MG63 (cell line): Measurements from ENCODE around the gene CAMKMT. TPM values are rescaled to one million over a fixed set of nuclear protein-coding genes. Genes with fewer than 3 reads are reported as not detected.

Source experiments
- DNase-seq: peaks from one replicate; pipeline ENCODE4 v3.0.0-alpha.2; 2020
- H3K27me3 ChIP-seq: fragments of 250-450 bp; sonication (Bioruptor Pico); 2 replicates; pipeline ENCODE4 v1.5.1; 2020; ENCODE audit warnings: mild to moderate bottlenecking, moderate library complexity
- H3K36me3 ChIP-seq: fragments of 250-450 bp; sonication (Bioruptor Pico); 2 replicates; pipeline ENCODE4 v1.5.1; 2020; ENCODE audit warnings: mild to moderate bottlenecking, moderate library complexity
- H3K4me3 ChIP-seq: fragments of 250-450 bp; sonication (Bioruptor Pico); 2 replicates; pipeline ENCODE4 v1.5.1; 2020; ENCODE audit warnings: mild to moderate bottlenecking, moderate library complexity
- H3K9me3 ChIP-seq: fragments of 250-450 bp; sonication (Bioruptor Pico); 2 replicates; pipeline ENCODE4 v1.5.1; 2020; ENCODE audit warnings: mild to moderate bottlenecking, moderate library complexity
- total RNA-seq: library from RNA; depleted of rRNA; stranded (reverse); fragments of >200 nt; shearing (Covaris generic); gene quantifications from 2 replicates; pipeline ENCODE4 v1.2.3, GENCODE V29; 2014; ENCODE audit warnings: low replicate concordance

Gene CAMKMT
- total RNA-seq, 1 experiment from 2014 or later, result 1.3 TPM

DNA sequence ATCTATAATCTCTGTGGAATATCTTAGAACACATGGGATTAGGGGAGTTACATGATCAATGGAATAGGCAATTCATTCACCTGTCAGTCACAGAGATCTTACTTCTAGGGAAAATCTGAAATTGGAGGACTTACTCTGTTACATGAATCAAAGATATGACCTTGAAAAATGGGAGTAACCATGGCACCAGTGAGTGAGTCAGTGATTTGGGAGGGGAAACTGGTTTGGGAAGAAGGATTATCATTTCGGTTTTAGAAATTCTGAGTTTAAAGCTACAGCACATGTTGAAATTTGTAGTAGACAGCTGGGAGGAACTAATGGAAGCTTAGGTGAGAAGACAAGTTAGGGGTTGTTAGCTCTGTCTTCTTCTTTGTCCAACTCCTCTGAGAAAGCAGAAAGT, 153.7 kb downstream of the CAMKMT start:
- Histone ChIP-seq H3K27me3 (no peaks in the 10 kb centered on the region), H3K4me3 (no peak overlapping the region), H3K9me3 (no peaks in the 10 kb centered on the region), H3K36me3 (no peaks in the 10 kb centered on the region)
- no peak for DNase-seq

DNA sequence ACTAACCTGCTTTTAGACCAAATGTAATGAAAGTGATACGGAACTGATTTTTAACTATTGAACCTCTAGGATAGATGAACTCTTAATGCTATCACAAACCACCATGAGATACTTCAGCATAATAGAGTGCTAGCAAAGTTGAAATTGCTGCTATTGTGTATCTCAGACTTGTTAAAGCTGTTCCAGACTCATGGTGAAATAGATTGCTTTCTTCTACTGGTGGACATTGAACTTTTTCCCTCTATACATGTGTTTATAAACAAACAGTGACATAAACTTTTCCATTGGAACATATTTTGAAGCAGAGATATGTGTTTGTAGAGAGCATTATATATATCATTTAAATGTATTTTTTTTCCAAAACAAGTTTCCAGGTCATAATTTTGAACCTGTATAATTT, 157.3 kb downstream of the CAMKMT start:
- Histone ChIP-seq H3K27me3 (no peaks in the 10 kb centered on the region), H3K36me3 (no peaks in the 10 kb centered on the region), H3K9me3 (peaks cover 6% of the 10 kb centered on the region), H3K4me3 (no peak overlapping the region)
- no peak for DNase-seq

DNA sequence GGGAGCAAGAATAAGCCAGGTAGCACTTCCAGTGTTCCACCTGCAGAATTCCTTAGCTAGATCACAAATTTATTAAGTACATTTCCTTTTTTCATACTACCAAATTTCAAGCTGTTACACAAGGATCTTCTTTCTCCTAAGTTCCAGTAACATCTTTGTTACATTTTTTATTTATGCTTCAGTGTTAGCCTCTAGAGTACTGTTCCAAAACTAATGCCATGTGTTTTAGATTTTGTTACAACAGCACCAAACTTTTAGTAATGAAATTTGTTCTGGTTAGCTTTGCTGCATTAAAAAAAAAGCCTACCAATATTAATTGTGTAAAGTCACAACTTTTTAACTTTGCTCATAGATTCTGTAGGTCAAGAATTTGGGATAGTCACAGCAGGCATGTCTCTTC, 161.1 kb downstream of the CAMKMT start:
- Histone ChIP-seq H3K36me3 (no peaks in the 10 kb centered on the region), H3K4me3 (no peak overlapping the region), H3K9me3 (peaks cover 6% of the 10 kb centered on the region), H3K27me3 (no peaks in the 10 kb centered on the region)
- DNase-seq, result no peak

DNA sequence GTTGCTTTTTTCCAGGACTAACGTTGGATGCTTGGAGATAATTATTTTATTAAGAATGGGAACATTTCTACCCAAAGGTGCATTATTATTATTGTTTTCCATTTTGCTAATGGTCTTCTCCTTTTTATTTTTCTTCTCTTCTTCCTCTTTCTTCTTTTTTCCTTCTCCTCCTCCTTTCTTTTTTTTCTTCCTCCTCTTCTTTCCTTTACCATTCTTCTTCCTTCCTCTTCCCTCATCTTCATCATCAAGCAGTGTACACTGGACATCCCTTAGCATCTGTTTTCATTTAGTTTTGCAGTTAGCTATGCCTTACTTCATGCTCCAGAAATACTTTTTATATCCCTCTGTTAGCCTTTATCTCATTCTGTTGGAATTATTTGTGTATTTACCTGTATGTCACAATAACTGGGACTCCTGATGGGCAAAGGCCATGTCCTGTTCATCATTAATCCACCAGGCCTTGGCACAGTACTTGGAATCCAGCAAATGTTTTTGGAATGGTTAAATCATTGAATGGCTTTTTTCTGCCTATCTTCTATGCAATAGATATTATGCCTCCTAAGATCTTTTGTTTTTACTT, 162.7 kb downstream of the CAMKMT start:
- no peaks in the 10 kb centered on the region for H3K36me3 ChIP-seq
- H3K9me3 ChIP-seq, result peaks cover 6% of the 10 kb centered on the region
- DNase-seq, result no peak
- H3K4me3 ChIP-seq, result no peak overlapping the region
- no peaks in the 10 kb centered on the region for H3K27me3 ChIP-seq

DNA sequence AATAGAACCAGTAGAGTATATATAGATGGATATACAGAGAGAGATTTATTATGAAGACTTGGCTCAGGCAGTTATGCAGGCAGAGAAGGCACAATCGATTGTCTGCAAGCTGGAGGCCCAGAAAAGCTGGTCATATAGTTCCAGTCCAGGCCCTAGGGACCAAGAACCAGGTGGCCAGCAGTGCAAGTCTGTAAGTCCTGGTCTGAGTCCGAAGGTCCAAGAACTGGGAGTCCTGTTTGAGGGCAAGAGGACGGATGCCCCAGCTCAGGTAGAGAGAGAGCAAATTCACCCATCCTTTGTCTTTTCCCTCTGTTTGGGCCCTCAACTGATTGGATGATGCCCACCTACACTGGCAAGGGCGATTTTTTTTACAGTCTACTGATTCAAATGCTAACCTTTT, 164.6 kb downstream of the CAMKMT start:
- Histone ChIP-seq H3K27me3 (no peaks in the 10 kb centered on the region), H3K36me3 (no peaks in the 10 kb centered on the region), H3K4me3 (no peak overlapping the region), H3K9me3 (peaks cover 6% of the 10 kb centered on the region)
- no peak for DNase-seq

DNA sequence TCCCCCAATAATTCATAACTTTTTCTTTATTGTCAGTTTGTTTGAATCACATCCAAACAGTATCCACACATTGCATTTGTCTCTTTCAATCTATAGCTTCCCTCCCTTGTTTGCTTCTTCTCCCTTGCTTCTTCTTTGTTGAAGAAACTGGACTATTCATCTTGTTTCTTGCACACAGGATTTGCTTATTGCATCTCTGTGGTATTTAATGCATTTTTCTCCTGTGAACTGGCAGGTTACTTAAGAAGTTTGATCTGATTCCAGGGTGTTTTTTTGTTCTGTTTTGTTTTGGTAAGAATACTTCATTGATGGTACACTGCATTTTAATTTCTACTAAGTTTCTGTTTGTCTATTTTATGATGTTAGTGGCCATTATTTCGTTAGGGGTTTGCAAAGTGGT, 166.8 kb downstream of the CAMKMT start:
- Histone ChIP-seq H3K36me3 (peaks cover 3% of the 10 kb centered on the region; the same call in 1 of the 2 replicates), H3K9me3 (peaks cover 3% of the 10 kb centered on the region; the same call in 1 of the 2 replicates), H3K4me3 (no peak overlapping the region), H3K27me3 (no peaks in the 10 kb centered on the region)
- DNase-seq, result no peak

DNA sequence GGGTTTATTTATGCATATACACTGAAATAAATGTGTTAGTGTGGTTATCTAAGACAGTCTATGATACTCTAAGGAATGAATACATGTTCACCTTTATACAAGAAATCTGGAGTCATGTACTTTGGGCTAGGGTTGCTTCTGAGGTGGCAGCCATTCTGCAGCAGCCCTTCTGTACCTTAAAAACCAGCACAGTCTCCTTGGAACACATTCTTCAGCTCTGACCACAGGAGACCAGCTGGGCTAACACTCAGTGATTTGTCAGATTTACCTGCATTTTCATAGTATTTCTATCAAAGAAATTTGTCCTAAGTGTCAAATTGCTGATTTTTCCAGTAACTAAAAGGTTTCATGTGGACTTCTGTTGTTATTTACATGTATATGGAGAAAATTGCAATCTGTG, 167.7 kb downstream of the CAMKMT start:
- no peak for DNase-seq
- Histone ChIP-seq H3K27me3 (no peaks in the 10 kb centered on the region), H3K36me3 (peaks cover 3% of the 10 kb centered on the region; the same call in 1 of the 2 replicates), H3K4me3 (no peak overlapping the region), H3K9me3 (peaks cover 3% of the 10 kb centered on the region; the same call in 1 of the 2 replicates)

DNA sequence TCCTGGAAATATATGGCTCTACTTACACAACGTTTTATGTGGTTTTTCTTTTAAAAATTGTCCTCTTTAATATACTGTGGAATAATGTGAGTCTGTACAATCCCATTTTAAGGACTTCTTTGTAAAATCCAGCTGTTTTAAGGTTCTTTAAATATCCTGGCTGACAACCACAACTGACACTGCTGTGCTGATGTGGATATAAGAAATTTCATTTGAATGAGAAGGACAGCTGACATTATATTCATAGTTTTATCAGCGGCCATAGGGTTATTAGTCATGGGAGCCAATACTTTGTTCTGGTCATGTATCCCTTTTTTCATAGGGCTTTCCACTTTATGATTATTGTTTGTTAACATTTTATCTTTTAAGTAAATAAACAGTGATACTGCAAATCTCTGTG, 169.5 kb downstream of the CAMKMT start:
- Histone ChIP-seq H3K9me3 (peaks cover 3% of the 10 kb centered on the region; the same call in 1 of the 2 replicates), H3K36me3 (peaks cover 3% of the 10 kb centered on the region; the same call in 1 of the 2 replicates), H3K4me3 (no peak overlapping the region), H3K27me3 (no peaks in the 10 kb centered on the region)
- DNase-seq, result no peak

DNA sequence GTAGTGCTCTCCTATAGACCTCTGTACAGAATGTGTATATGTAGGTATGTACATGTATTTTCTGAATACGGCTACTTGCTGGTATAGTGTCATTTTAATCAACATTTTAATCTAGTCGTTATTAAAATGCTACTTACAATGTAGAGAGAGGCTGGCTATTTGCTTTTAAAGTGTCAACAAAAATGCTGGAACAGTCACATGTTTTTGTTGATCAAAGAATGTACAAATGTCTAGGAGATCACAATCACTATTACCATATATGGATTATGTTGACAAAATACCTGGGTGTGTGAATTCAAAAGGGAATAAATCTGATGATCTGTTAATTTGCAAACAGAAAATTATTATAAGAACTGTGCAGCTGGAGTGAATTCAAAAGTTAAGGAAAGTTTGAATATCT, 170.3 kb downstream of the CAMKMT start:
- no peak for DNase-seq
- Histone ChIP-seq H3K27me3 (no peaks in the 10 kb centered on the region), H3K36me3 (peaks cover 3% of the 10 kb centered on the region; the same call in 1 of the 2 replicates), H3K9me3 (peaks cover 3% of the 10 kb centered on the region; the same call in 1 of the 2 replicates), H3K4me3 (no peak overlapping the region)

DNA sequence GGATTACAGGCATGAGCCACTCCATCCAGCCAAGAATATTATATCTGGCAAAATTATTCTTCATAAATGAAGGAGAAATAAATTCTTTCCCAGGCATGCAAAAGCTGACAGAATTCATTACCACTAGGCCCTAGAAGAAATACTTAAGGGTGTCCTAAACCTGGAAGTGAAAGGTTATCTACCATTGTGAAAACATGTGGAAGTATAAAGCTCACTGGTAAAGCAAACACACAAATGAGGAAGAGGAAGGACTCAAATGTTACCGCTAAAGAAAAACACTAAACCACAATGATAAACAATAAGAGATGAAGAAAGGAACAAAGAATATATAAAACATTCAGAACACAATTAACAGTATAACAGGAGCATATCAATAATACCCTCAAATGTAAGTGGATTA, 171.8 kb downstream of the CAMKMT start:
- H3K27me3 ChIP-seq, result no peaks in the 10 kb centered on the region
- peaks cover 3% of the 10 kb centered on the region; the same call in 1 of the 2 replicates for H3K36me3 ChIP-seq
- H3K4me3 ChIP-seq, result no peak overlapping the region
- no peak for DNase-seq
- peaks cover 3% of the 10 kb centered on the region; the same call in 1 of the 2 replicates for H3K9me3 ChIP-seq

DNA sequence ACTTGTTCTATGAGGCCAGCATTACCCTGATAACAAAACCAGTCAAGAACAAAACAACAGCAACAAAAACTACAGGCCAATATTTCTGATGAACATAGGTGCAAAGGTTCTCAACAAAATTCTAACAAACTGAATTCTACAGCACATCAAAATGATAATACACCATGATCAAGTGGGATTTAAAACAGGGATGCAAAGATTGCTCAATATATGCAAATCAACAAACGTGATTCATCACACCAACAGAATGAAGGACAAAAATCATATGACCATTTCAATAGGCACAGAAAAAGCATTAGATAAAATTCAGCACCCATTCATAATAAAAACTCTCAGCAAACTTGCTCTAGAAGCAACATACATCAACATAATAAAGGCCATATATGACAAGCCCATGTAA, 173.6 kb downstream of the CAMKMT start:
- H3K9me3 ChIP-seq, result peaks cover 3% of the 10 kb centered on the region; the same call in 1 of the 2 replicates
- H3K4me3 ChIP-seq, result no peak overlapping the region
- no peaks in the 10 kb centered on the region for H3K27me3 ChIP-seq
- no peak for DNase-seq
- H3K36me3 ChIP-seq, result peaks cover 3% of the 10 kb centered on the region; the same call in 1 of the 2 replicates

DNA sequence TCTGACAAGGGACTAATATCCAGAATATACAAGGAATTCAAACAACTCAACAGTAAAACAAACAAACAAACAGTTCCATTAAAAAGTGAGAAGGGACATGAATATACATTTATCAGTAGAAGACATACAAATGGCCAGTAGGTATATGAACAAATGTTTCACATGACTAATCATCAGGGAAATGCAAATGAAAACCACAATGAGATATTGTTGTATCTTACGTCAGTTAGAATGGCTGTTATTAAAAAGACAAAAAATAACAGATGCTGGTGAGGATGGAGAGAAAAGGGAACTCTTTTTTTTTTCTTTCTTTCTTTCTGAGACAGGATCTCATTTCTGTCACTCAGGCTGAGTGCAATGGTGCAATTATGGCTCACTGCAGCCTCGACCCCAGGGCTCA, 175.5 kb downstream of the CAMKMT start:
- H3K4me3 ChIP-seq, result no peak overlapping the region
- DNase-seq, result no peak
- H3K27me3 ChIP-seq, result no peaks in the 10 kb centered on the region
- H3K9me3 ChIP-seq, result peaks cover 3% of the 10 kb centered on the region; the same call in 1 of the 2 replicates
- peaks cover 3% of the 10 kb centered on the region; the same call in 1 of the 2 replicates for H3K36me3 ChIP-seq

DNA sequence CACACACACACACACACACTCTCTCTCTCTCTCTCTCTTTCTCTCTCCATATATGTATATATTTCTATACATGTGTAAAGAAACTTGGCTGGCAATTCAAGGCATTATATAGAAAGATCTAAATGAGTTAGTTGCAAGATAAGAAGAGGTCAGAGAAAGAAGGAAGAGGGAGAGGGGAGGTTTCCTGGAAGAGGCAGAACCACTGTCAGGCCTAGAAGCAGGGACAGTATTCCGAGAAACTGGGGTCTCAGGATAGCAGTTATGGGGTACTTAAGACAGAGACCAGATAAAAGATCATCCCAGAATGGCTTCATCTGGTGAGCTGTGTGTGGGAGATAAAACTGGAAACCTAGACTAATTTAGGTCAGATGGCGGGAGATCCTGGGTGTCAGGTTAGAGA, 180.8 kb downstream of the CAMKMT start:
- Histone ChIP-seq H3K36me3 (no peaks in the 10 kb centered on the region), H3K4me3 (no peak overlapping the region), H3K9me3 (no peaks in the 10 kb centered on the region), H3K27me3 (no peaks in the 10 kb centered on the region)
- DNase-seq, result no peak

DNA sequence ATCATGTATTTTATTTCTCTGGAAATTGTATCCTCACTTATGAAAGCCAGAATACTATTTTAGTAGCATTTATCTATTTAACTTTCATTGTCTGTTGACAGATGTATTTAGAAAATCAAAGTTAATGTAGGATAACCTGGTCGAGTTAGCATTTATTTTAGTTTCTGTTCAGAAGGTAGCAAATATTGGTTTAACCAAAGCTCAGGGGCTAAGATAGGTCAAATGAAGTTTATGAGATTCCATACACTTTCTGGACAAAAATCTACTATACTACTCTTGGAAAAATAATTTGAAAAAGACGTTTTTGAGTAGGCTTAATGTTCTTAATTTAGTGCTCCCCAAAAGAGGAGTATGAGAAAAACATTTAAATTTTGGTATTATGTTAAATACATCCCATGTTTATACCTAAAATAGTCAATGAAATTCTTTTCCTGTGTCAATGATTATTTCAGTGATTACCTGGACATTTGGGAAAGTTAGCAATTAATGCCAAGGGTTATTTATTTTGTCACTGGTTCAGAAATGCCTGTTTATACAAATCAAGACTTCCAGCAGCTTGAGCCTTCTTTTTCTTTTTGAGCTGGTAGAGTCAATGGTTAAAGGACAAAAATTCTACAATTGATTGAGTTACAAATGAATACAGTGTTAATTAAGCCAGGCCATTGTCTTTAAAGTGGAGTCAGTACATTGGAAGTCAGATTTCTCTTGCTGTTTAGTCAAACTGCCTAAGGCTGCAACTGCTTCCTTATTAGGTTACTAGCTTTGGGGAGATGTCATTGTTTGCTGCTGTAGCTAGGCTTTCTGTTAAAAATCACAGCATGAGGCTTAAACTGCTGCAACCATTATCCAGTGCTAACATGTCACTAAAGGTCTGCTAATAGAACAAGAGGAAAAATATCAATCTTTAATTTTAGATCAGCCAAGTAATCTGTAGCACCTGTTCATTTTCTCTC, 182.3 kb downstream of the CAMKMT start:
- DNase-seq, result no peak
- no peaks in the 10 kb centered on the region for H3K36me3 ChIP-seq
- H3K27me3 ChIP-seq, result no peaks in the 10 kb centered on the region
- H3K4me3 ChIP-seq, result no peak overlapping the region
- H3K9me3 ChIP-seq, result no peaks in the 10 kb centered on the region

DNA sequence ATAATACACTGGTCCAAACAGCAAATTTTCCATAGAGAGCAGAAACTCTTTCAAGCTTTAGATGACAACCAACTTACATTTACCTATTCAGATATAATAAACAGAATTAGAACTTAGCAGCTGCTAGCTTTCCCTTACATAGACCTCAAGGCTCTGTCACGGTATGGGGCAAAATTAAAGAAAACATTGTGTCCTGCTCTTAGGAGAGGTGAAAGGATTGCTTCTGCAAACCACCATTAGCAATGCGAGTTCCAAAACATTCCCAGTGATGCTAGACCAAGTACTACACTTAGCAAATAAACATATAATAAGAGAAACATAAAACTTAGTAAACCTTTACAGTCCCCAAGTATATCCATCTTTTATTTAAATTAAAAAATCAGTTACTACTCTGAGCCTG, 183.3 kb downstream of the CAMKMT start:
- no peaks in the 10 kb centered on the region for H3K36me3 ChIP-seq
- H3K9me3 ChIP-seq, result no peaks in the 10 kb centered on the region
- no peaks in the 10 kb centered on the region for H3K27me3 ChIP-seq
- no peak overlapping the region for H3K4me3 ChIP-seq
- DNase-seq, result no peak

DNA sequence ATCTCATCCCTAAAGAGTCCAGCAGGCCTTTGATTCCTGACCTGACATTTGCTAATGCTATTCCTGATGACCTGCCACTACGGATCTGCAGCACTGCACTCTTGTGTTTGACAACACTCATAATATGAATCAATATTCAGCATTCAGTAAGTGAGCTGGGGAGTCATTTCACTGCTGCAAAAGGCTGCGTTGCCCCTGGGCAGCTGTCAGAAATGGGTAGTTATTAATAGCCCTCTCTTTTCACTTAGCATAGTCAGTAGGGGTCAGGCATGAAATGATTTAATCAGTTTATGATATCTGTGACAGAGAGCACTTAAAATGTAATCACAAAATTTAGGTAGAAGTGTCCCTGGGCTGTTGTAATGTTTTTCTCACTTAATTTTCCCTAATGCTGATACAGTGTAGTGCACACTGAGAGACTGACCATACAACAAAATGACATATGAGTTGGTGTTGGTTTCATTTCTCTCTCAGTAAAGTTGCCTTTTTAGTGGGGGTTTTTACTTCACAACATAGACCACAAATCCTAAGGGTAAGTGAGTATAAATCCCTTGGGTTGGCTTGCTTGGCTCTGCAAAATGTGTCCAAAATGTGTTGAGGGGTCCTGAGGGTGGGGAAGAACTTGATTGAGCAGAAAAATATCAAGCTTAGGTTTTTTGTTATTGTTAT, 184.8 kb downstream of the CAMKMT start:
- no peaks in the 10 kb centered on the region for H3K36me3 ChIP-seq
- H3K27me3 ChIP-seq, result no peaks in the 10 kb centered on the region
- H3K9me3 ChIP-seq, result no peaks in the 10 kb centered on the region
- DNase-seq, result no peak
- no peak overlapping the region for H3K4me3 ChIP-seq

DNA sequence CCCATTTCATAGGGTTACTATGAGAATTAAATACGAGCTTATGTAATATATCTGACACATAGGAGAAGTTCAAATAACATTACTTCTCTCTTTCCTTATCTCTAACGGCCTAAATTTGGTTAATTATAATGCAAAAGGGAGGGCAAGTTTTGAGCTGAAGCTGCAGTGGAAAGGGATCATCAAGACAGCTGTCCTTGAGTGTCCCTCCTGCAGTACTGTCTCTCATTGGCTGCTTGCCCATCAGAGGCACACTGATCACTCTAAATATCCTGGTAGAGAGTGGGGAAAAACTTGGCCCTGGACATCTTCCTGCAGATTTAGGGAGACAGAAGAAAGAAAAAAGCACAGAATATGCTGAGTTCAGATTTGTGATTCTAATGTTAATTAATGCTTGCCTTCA, 186.0 kb downstream of the CAMKMT start:
- Histone ChIP-seq H3K27me3 (no peaks in the 10 kb centered on the region), H3K9me3 (no peaks in the 10 kb centered on the region), H3K36me3 (no peaks in the 10 kb centered on the region), H3K4me3 (no peak overlapping the region)
- DNase-seq, result no peak
